ENCODE data around the gene MLXIPL.
A peak's percentile ranks its signal among the peaks of the same experiment; 100 is the strongest.

MLXIPL gene

GRCh38 chr7:73650524-73650923, 26.2 kb upstream of the MLXIPL start:
- Mint-ChIP-seq H3K4me3 (no peak overlapping the region), H3K36me3 (no peaks in the 10 kb centered on the region), H3K27ac (no peak overlapping the region), H3K27me3 (peaks cover 82% of the 10 kb centered on the region), H3K9me3 (peaks cover 2% of the 10 kb centered on the region), H3K4me1 (peaks cover 19% of the 10 kb centered on the region)
- no peak for ATAC-seq

GRCh38 chr7:73649576-73649975, 25.3 kb upstream of the MLXIPL start:
- Mint-ChIP-seq H3K36me3 (no peaks in the 10 kb centered on the region), H3K4me1 (peaks cover 19% of the 10 kb centered on the region), H3K9me3 (no peaks in the 10 kb centered on the region), H3K4me3 (peak overlapping the region; percentile 27), H3K27ac (no peak overlapping the region), H3K27me3 (peaks cover 81% of the 10 kb centered on the region)
- no peak for ATAC-seq

GRCh38 chr7:73648593-73649332, 24.4 kb upstream of the MLXIPL start:
- Mint-ChIP-seq H3K9me3 (no peaks in the 10 kb centered on the region), H3K36me3 (no peaks in the 10 kb centered on the region), H3K4me3 (peak overlapping the region; percentile 72), H3K27ac (peak overlapping the region; percentile 33), H3K4me1 (peaks cover 19% of the 10 kb centered on the region), H3K27me3 (peaks cover 85% of the 10 kb centered on the region)
- ATAC-seq = no peak

- Mint-ChIP-seq H3K27me3 (peaks cover 81% of the 10 kb centered on the region), H3K4me3 (peak overlapping the region; percentile 72), H3K27ac (peak overlapping the region; percentile 33), H3K4me1 (peaks cover 19% of the 10 kb centered on the region), H3K36me3 (no peaks in the 10 kb centered on the region), H3K9me3 (no peaks in the 10 kb centered on the region)
- ATAC-seq = peak; percentile 62
Measured at GRCh38 chr7:73647725-73648592, 23.6 kb upstream of the MLXIPL start.

GRCh38 chr7:73646785-73647724, 22.7 kb upstream of the MLXIPL start:
- H3K4me1 Mint-ChIP-seq = peaks cover 19% of the 10 kb centered on the region
- no peaks in the 10 kb centered on the region for H3K9me3 Mint-ChIP-seq
- no peak overlapping the region for H3K27ac Mint-ChIP-seq
- H3K27me3 Mint-ChIP-seq = peaks cover 72% of the 10 kb centered on the region
- no peak overlapping the region for H3K4me3 Mint-ChIP-seq
- no peak for ATAC-seq
- no peaks in the 10 kb centered on the region for H3K36me3 Mint-ChIP-seq

- peaks cover 19% of the 10 kb centered on the region for H3K4me1 Mint-ChIP-seq
- no peaks in the 10 kb centered on the region for H3K9me3 Mint-ChIP-seq
- H3K27ac Mint-ChIP-seq = no peak overlapping the region
- H3K27me3 Mint-ChIP-seq = peaks cover 58% of the 10 kb centered on the region
- H3K4me3 Mint-ChIP-seq = no peak overlapping the region
- H3K36me3 Mint-ChIP-seq = no peaks in the 10 kb centered on the region
- no peak for ATAC-seq
Measured at GRCh38 chr7:73645643-73646174, 21.4 kb upstream of the MLXIPL start.

- H3K27me3 Mint-ChIP-seq = peaks cover 49% of the 10 kb centered on the region
- no peak for ATAC-seq
- H3K36me3 Mint-ChIP-seq = no peaks in the 10 kb centered on the region
Measured at GRCh38 chr7:73644688-73645286, 20.5 kb upstream of the MLXIPL start.

GRCh38 chr7:73642834-73643233, 18.5 kb upstream of the MLXIPL start:
- Mint-ChIP-seq H3K27me3 (peaks cover 44% of the 10 kb centered on the region), H3K9me3 (no peaks in the 10 kb centered on the region), H3K4me1 (no peaks in the 10 kb centered on the region), H3K36me3 (no peaks in the 10 kb centered on the region), H3K27ac (no peak overlapping the region), H3K4me3 (no peak overlapping the region)
- ATAC-seq = no peak

More at GRCh38 chr7:73644688-73645286, 20.5 kb upstream of the MLXIPL start:
- Mint-ChIP-seq H3K4me3 (no peak overlapping the region), H3K27ac (no peak overlapping the region), H3K9me3 (no peaks in the 10 kb centered on the region), H3K4me1 (peaks cover 19% of the 10 kb centered on the region)

GRCh38 chr7:73638911-73639310, 14.6 kb upstream of the MLXIPL start:
- Mint-ChIP-seq H3K9me3 (no peaks in the 10 kb centered on the region), H3K27ac (no peak overlapping the region), H3K4me1 (no peaks in the 10 kb centered on the region), H3K4me3 (no peak overlapping the region), H3K36me3 (no peaks in the 10 kb centered on the region), H3K27me3 (peaks cover 44% of the 10 kb centered on the region)
- ATAC-seq = no peak

- peaks cover 68% of the 10 kb centered on the region for H3K27me3 Mint-ChIP-seq
- H3K4me1 Mint-ChIP-seq = no peaks in the 10 kb centered on the region
- ATAC-seq = no peak
- H3K9me3 Mint-ChIP-seq = no peaks in the 10 kb centered on the region
- H3K4me3 Mint-ChIP-seq = no peak overlapping the region
- no peaks in the 10 kb centered on the region for H3K36me3 Mint-ChIP-seq
- no peak overlapping the region for H3K27ac Mint-ChIP-seq
Measured at GRCh38 chr7:73635428-73636200, 11.3 kb upstream of the MLXIPL start.

- H3K4me3 Mint-ChIP-seq = no peak overlapping the region
- peaks cover 72% of the 10 kb centered on the region for H3K27me3 Mint-ChIP-seq
- no peak overlapping the region for H3K27ac Mint-ChIP-seq
- no peaks in the 10 kb centered on the region for H3K4me1 Mint-ChIP-seq
- H3K36me3 Mint-ChIP-seq = no peaks in the 10 kb centered on the region
- no peak for ATAC-seq
- H3K9me3 Mint-ChIP-seq = no peaks in the 10 kb centered on the region
Measured at GRCh38 chr7:73633844-73634243, 9.5 kb upstream of the MLXIPL start.

GRCh38 chr7:73633323-73633722, 9.0 kb upstream of the MLXIPL start:
- Mint-ChIP-seq H3K27me3 (peaks cover 72% of the 10 kb centered on the region), H3K9me3 (no peaks in the 10 kb centered on the region), H3K4me1 (no peaks in the 10 kb centered on the region), H3K36me3 (no peaks in the 10 kb centered on the region), H3K4me3 (no peak overlapping the region), H3K27ac (no peak overlapping the region)
- ATAC-seq = no peak

GRCh38 chr7:73631558-73631957, 7.2 kb upstream of the MLXIPL start:
- H3K4me1 Mint-ChIP-seq = no peaks in the 10 kb centered on the region
- peaks cover 72% of the 10 kb centered on the region for H3K27me3 Mint-ChIP-seq
- no peaks in the 10 kb centered on the region for H3K36me3 Mint-ChIP-seq
- H3K27ac Mint-ChIP-seq = no peak overlapping the region
- H3K4me3 Mint-ChIP-seq = no peak overlapping the region
- H3K9me3 Mint-ChIP-seq = no peaks in the 10 kb centered on the region
- no peak for ATAC-seq

GRCh38 chr7:73628504-73628903, 4.2 kb upstream of the MLXIPL start:
- H3K27me3 Mint-ChIP-seq = peaks cover 74% of the 10 kb centered on the region
- no peak overlapping the region for H3K27ac Mint-ChIP-seq
- no peaks in the 10 kb centered on the region for H3K9me3 Mint-ChIP-seq
- no peak for ATAC-seq
- H3K4me3 Mint-ChIP-seq = no peak overlapping the region
- no peaks in the 10 kb centered on the region for H3K36me3 Mint-ChIP-seq
- H3K4me1 Mint-ChIP-seq = peaks cover 3% of the 10 kb centered on the region

Data from stimulated activated memory B cell treated with anti-CD40 and anti-IgM and Interleukin-4, amounts not matched to agents 10 μg/mL and 1 μg/mL and 100 μg/mL, for 72 hours (primary cell).